ENCODE data around the gene HTRA1.

DNA sequence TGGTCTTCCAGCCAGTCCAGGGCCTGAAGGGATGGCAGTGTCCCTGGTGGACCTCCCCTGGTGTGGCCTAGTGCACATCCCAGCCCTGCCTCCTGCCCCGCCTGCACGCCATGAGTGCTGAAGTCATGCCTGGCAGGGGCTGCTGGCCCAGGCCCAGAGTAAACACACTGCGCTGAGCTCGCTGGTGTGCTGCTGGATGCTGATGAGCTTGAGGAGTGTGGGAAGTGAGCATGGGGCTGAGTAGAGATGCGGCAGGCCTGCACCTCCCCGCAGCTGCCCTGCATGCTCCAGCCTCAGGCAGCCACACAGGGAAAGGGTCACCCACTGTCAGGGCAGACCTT is 43.2 kb downstream of the HTRA1 start:
- TF ChIP-seq, protein P1, sequence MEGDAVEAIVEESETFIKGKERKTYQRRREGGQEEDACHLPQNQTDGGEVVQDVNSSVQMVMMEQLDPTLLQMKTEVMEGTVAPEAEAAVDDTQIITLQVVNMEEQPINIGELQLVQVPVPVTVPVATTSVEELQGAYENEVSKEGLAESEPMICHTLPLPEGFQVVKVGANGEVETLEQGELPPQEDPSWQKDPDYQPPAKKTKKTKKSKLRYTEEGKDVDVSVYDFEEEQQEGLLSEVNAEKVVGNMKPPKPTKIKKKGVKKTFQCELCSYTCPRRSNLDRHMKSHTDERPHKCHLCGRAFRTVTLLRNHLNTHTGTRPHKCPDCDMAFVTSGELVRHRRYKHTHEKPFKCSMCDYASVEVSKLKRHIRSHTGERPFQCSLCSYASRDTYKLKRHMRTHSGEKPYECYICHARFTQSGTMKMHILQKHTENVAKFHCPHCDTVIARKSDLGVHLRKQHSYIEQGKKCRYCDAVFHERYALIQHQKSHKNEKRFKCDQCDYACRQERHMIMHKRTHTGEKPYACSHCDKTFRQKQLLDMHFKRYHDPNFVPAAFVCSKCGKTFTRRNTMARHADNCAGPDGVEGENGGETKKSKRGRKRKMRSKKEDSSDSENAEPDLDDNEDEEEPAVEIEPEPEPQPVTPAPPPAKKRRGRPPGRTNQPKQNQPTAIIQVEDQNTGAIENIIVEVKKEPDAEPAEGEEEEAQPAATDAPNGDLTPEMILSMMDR (conservative IDR thresholded peaks at IDR 0.05; ENCODE audit: low read depth, low read length), result no peak
- no peak for TF ChIP-seq EZH2phosphoT487 (IDR thresholded peaks at IDR 0.05; ENCODE audit: borderline replicate concordance, low read length)
